ENCODE measurements around the gene FARP2. TPM values are rescaled to one million over a fixed set of nuclear protein-coding genes. Genes with fewer than 3 reads are reported as not detected.
"Not testable (repeated sequence)": the region's sequence is repeated elsewhere in the genome, so short reads cannot be mapped to it uniquely, and the experiment has no call there.

FARP2 gene
- total RNA-seq, 4 donors from 2014 or later: 70.0 to 185 (median 95.5) TPM

DNA sequence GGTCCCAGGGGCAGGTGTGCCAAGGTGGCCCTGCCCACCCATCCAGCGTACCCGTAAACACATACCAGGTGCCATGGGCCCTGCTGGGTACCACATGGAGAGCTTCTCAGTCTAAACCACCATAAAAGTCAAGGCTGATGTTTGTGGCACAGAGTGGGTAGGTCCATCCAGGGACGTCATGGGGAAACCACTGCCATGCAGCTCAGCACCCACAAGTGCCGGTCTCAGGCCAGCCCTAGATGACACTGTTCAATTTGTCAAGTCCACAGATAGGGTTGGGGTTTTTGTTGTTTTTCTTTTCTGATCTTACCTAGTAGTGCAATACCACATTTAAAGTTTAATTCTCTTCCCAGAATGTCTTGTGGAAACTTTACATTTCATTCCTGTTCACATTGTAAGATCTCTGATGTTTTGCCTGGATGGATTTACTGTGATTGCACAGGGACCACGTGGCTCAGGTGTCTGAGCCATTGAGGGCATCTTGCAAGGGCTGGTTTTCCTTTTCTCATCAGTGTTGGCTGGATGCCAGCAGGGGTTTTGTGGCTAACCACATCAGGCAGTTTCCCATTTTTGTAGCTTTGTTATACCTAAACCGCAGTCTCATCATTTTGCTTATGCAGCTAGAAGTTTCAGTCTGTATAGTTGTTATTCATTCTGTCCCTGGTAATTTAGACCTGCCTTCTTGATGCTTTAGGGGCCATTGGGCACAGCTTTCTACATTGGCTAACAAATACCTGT is 87.6 kb downstream of the FARP2 start:
- WGBS: 68% methylated on average over 6 of the region's 6 CpGs
- H3K36me3 ChIP-seq: peaks cover 79% of the 10 kb centered on the region

DNA sequence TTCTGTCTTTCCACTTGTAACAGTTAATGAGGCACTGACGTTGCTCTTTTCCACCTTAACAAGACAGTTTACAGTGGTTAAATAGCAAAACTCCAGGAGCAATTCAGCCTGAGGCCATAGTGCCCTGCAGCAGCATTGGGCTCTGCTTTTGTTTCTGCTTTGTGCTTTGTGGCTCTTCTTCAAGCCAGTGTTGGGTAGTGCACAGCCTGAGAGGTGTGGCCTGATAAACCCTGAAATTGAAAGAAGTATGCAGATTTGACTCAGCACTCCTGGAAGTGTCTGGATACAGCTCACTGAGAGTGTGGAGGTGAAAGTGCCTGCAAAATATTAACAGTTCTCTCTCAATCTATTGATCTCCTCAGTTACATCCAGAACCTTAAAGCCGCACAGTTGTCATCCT is 89.3 kb downstream of the FARP2 start:
- H3K4me3 ChIP-seq: no peak overlapping the region
- H3K27me3 ChIP-seq: no peaks in the 10 kb centered on the region
- H3K9me3 ChIP-seq: no peaks in the 10 kb centered on the region
- 87% methylated on average over 2 of the region's 2 CpGs for WGBS
- H3K36me3 ChIP-seq: peaks cover 71% of the 10 kb centered on the region
- TF ChIP-seq EP300 (IDR thresholded peaks at IDR 0.05) (no peak), POLR2A (IDR thresholded peaks at IDR 0.05) (no peak), POLR2AphosphoS5 (IDR thresholded peaks at IDR 0.05) (no peak)
- TF ChIP-seq, protein P1, sequence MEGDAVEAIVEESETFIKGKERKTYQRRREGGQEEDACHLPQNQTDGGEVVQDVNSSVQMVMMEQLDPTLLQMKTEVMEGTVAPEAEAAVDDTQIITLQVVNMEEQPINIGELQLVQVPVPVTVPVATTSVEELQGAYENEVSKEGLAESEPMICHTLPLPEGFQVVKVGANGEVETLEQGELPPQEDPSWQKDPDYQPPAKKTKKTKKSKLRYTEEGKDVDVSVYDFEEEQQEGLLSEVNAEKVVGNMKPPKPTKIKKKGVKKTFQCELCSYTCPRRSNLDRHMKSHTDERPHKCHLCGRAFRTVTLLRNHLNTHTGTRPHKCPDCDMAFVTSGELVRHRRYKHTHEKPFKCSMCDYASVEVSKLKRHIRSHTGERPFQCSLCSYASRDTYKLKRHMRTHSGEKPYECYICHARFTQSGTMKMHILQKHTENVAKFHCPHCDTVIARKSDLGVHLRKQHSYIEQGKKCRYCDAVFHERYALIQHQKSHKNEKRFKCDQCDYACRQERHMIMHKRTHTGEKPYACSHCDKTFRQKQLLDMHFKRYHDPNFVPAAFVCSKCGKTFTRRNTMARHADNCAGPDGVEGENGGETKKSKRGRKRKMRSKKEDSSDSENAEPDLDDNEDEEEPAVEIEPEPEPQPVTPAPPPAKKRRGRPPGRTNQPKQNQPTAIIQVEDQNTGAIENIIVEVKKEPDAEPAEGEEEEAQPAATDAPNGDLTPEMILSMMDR (IDR thresholded peaks at IDR 0.05): no peak
- no peaks in the 10 kb centered on the region for H3K4me1 ChIP-seq
- DNase-seq (ENCODE audit: low spot score in 2 of 2): no peak
- no peak overlapping the region for H3K27ac ChIP-seq

More for the DNA sequence above, 87.6 kb downstream of the FARP2 start:
- no peaks in the 10 kb centered on the region for H3K27me3 ChIP-seq
- DNase-seq (ENCODE audit: low spot score in 2 of 2): no peak
- H3K4me1 ChIP-seq: no peaks in the 10 kb centered on the region
- no peak overlapping the region for H3K27ac ChIP-seq
- no peak for TF ChIP-seq POLR2A (IDR thresholded peaks at IDR 0.05)
- TF ChIP-seq, protein P1 (IDR thresholded peaks at IDR 0.05): no peak
- TF ChIP-seq POLR2AphosphoS5 (IDR thresholded peaks at IDR 0.05): no peak
- no peaks in the 10 kb centered on the region for H3K9me3 ChIP-seq
- no peak overlapping the region for H3K4me3 ChIP-seq

DNA sequence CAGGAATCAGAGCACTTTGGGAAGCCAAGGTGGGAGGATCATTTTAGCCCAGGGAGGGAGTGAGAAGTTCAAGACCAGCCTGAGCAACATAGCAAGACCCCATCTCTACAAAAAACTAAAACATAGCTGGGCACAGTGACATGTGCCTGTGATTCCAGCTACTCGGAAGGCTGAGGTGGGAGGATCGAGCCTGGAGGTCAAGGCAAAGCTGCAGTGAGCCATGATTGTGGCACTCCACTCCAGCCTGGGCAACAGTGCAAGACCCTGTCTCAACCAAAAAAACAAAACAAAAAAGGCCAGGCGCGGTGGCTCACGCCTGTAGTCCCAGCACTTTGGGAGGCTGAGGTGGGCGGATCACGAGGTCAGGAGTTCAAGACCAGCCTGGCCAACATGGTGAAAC is 94.0 kb downstream of the FARP2 start:
- 89% methylated on average over 7 of the region's 7 CpGs for WGBS
- H3K4me3 ChIP-seq; H3K9me3 ChIP-seq; H3K27me3 ChIP-seq; H3K4me1 ChIP-seq; DNase-seq (ENCODE audit: low spot score in 2 of 2); H3K27ac ChIP-seq: not testable (repeated sequence)
- H3K36me3 ChIP-seq: peaks cover 24% of the 10 kb centered on the region

DNA sequence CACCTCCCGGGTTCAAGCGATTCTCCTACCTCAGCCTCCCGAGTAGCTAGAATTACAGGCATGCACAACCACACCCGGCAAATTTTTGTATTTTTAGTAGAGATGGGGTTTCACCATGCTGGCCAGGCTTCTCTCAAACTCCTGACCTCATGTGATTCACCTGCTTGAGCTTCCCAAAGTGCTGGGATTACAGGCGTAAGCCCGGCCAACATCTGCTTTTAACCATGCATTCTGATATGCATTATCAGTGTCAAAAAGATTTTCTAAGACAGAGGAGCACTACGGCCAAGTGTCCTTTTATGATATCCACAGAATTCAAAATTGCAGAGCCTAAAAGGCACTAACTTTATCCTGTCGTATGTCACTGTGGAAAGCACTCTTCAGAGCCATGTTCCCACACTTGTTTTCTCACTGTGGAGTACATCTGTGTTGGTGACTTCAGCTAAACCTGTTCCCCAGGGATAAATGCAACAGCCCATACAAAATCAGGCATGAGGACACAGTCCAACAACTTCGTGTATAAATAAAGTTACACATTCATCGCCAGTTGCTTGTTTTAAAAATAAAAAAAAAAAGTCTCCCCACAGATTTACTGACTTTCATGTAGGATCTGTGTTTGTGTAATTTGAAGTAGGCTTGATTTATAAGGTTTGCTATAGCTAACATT is 95.9 kb downstream of the FARP2 start:
- DNase-seq (ENCODE audit: low spot score in 2 of 2): no peak
- Histone ChIP-seq H3K27ac (no peak overlapping the region), H3K4me1 (no peaks in the 10 kb centered on the region), H3K9me3 (no peaks in the 10 kb centered on the region), H3K27me3 (no peaks in the 10 kb centered on the region), H3K36me3 (peaks cover 15% of the 10 kb centered on the region), H3K4me3 (no peak overlapping the region)
- TF ChIP-seq EP300 (IDR thresholded peaks at IDR 0.05) (no peak), POLR2AphosphoS5 (IDR thresholded peaks at IDR 0.05) (no peak), POLR2A (IDR thresholded peaks at IDR 0.05) (no peak)
- TF ChIP-seq, protein P1 (IDR thresholded peaks at IDR 0.05): no peak
- WGBS: 83% methylated on average over 10 of the region's 10 CpGs

DNA sequence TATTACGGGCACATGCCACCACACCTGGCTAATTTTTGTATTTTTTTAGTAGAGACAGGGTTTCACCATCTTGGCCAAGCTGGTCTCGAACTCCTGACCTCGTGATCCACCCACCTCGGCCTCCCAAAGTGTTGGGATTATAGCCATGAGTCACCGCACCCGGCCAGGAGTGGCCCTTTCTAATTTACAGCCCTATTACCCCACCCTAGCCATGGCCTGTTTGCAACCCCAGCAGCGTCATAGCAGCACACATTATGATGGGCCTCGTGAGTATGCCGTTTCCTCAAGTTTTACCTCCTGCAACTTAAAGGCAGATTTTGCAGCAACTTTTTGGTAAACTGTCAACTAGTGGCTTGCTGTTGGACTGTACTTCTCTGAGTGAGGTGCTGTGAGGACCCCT is 97.8 kb downstream of the FARP2 start:
- H3K27me3 ChIP-seq; H3K9me3 ChIP-seq; H3K4me3 ChIP-seq; H3K36me3 ChIP-seq; DNase-seq (ENCODE audit: low spot score in 2 of 2); H3K4me1 ChIP-seq; H3K27ac ChIP-seq: not testable (repeated sequence)
- 88% methylated on average over 9 of the region's 9 CpGs for WGBS

DNA sequence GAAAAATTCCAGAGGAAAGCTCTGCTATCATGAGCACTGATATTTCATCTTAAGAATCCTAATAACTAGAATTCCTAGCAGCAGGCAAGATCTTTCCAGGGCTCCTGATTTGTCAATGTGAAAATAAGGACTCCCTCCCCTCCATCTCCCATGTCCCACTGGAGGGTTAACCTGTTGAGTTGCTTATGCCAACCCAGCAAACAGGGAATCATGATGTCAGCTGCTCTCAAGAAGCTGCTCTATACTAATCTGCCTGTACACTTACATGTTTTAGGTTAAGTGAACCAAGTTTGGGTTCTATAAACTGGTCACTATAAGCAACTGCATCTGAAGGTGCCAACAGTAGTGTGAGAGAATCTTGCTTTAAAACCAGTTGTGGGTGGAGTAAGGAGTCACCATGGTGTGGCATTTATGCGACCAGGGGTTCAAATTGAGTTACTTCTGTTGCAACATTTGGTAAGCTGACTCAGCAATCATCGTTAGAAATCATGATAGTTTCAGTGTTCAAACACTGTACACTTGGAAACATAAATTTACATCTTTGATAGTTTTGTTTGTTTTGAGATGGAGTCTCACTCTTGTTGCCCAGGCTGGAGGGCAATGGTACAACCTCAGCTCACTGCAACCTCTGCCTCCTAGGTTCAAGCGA is 98.9 kb downstream of the FARP2 start:
- 58% methylated on average over 3 of the region's 3 CpGs for WGBS

More for the DNA sequence above, 98.9 kb downstream of the FARP2 start:
- Histone ChIP-seq H3K36me3 (peaks cover 3% of the 10 kb centered on the region), H3K27me3 (no peaks in the 10 kb centered on the region), H3K4me1 (no peaks in the 10 kb centered on the region), H3K4me3 (no peak overlapping the region), H3K27ac (no peak overlapping the region), H3K9me3 (no peaks in the 10 kb centered on the region)
- TF ChIP-seq EP300 (IDR thresholded peaks at IDR 0.05): no peak
- TF ChIP-seq POLR2AphosphoS5 (IDR thresholded peaks at IDR 0.05): no peak
- TF ChIP-seq POLR2A (IDR thresholded peaks at IDR 0.05): no peak
- TF ChIP-seq, protein P1 (IDR thresholded peaks at IDR 0.05): no peak
- DNase-seq (ENCODE audit: low spot score in 2 of 2): no peak
